GM23338 (cell line): ENCODE measurements around the gene ANKRD13B. TPM values are rescaled to one million over a fixed set of nuclear protein-coding genes. Genes with fewer than 3 reads are reported as not detected.

ENCODE experiments used
- ATAC-seq: fragments of 200-7000 bp; cut with Tn5 transposase; 3 replicates; pipeline ENCODE4 v1.9.1; 2020
- DNase-seq: peaks from one replicate; pipeline ENCODE4 v3.0.0-alpha.2; 2015; ENCODE audit warnings: low spot score
- H2AFZ ChIP-seq: fragments of 200-600 bp; sonication (generic); 2 replicates; pipeline ENCODE4 v1.8.0; 2016; ENCODE audit warnings: antibody characterized with exemption, mild to moderate bottlenecking, moderate library complexity
- H3F3A ChIP-seq: fragments of 200-600 bp; sonication (generic); replicated peaks from 2 replicates; pipeline ENCODE4 v1.8.0; 2017; ENCODE audit warnings: antibody characterized with exemption, mixed run types, low read depth
- H3K27ac ChIP-seq: fragments of 200-600 bp; sonication (generic); 2 replicates; pipeline ENCODE4 v1.6.1; 2016; ENCODE audit warnings: low read depth
- H3K27me3 ChIP-seq: fragments of 200-600 bp; sonication (generic); 2 replicates; pipeline ENCODE4 v1.8.0; 2016; ENCODE audit warnings: mild to moderate bottlenecking, mixed run types, moderate library complexity; ENCODE audit not compliant: insufficient read depth
- H3K36me3 ChIP-seq: fragments of 200-600 bp; sonication (generic); 2 replicates; pipeline ENCODE4 v1.8.0; 2016; ENCODE audit warnings: mild to moderate bottlenecking; ENCODE audit not compliant: insufficient read depth
- H3K4me1 ChIP-seq: fragments of 200-600 bp; sonication (generic); 2 replicates; pipeline ENCODE4 v1.8.0; 2016; ENCODE audit warnings: mild to moderate bottlenecking, moderate library complexity; ENCODE audit not compliant: insufficient read depth
- H3K4me2 ChIP-seq: fragments of 200-600 bp; sonication (generic); 2 replicates; pipeline ENCODE4 v1.7.1; 2017; ENCODE audit warnings: mixed run types
- H3K4me3 ChIP-seq: fragments of 200-600 bp; sonication (generic); 2 replicates; pipeline ENCODE4 v1.6.1; 2016; ENCODE audit warnings: mixed run types
- H3K79me2 ChIP-seq: fragments of 200-600 bp; sonication (generic); replicated peaks from 2 replicates; pipeline ENCODE4 v1.8.0; 2017; ENCODE audit warnings: mild to moderate bottlenecking; ENCODE audit not compliant: insufficient read depth
- H3K9me2 ChIP-seq: fragments of 200-600 bp; sonication (generic); 2 replicates; pipeline ENCODE4 v1.8.0; 2017; ENCODE audit not compliant: insufficient read depth
- H4K20me1 ChIP-seq: fragments of 200-600 bp; sonication (generic); replicated peaks from 2 replicates; pipeline ENCODE4 v1.8.0; 2017; ENCODE audit warnings: mild to moderate bottlenecking; ENCODE audit not compliant: insufficient read depth
- H3K27ac Mint-ChIP-seq: 2 replicates; pipeline ENCODE4 v1.8.0; 2020; ENCODE audit warnings: inconsistent platforms, mild to moderate bottlenecking, moderate library complexity, mixed read lengths
- H3K27me3 Mint-ChIP-seq: 3 replicates; pipeline ENCODE4 v1.8.0; 2022; ENCODE audit warnings: low read depth, mild to moderate bottlenecking, moderate library complexity, mixed read lengths, inconsistent platforms; ENCODE audit not compliant: insufficient read depth, poor library complexity
- H3K36me3 Mint-ChIP-seq: 3 replicates; pipeline ENCODE4 v1.8.0; 2021; ENCODE audit warnings: low read depth, mild to moderate bottlenecking, inconsistent platforms, moderate library complexity, mixed read lengths
- H3K4me1 Mint-ChIP-seq: 3 replicates; pipeline ENCODE4 v1.8.0; 2020; ENCODE audit warnings: mild to moderate bottlenecking, inconsistent platforms, mixed read lengths
- H3K4me3 Mint-ChIP-seq: 3 replicates; pipeline ENCODE4 v1.8.0; 2021; ENCODE audit warnings: moderate library complexity, mild to moderate bottlenecking, inconsistent platforms, mixed read lengths
- H3K9me3 Mint-ChIP-seq: 3 replicates; pipeline ENCODE4 v1.8.0; 2020; ENCODE audit warnings: moderate library complexity, mild to moderate bottlenecking, inconsistent platforms, mixed read lengths
- CREB1 ChIP-seq: fragments of 250-450 bp; sonication (Bioruptor Pico); IDR thresholded peaks from 2 replicates; pipeline ENCODE4 v1.5.0; 2020; ENCODE audit warnings: low read depth, mild to moderate bottlenecking, moderate library complexity
- CTCF ChIP-seq, 2 experiments: fragments of 200-600 bp in 1 of 2; sonication (generic) in 1 of 2; conservative IDR thresholded peaks; 2 replicates each; pipeline versions ENCODE4 v1.5.1 to v1.6.1; 2016 to 2017; ENCODE audit warnings: antibody characterized with exemption in 2 of 2, low read depth in 2 of 2, mild to moderate bottlenecking in 2 of 2, moderate library complexity in 1 of 2
- EZH2 ChIP-seq: fragments of 200-600 bp; sonication (generic); IDR thresholded peaks from one replicate; pipeline ENCODE4 v1.8.0; 2017; ENCODE audit warnings: antibody characterized with exemption, mild to moderate bottlenecking, low read depth; ENCODE audit not compliant: unreplicated experiment
- EZH2phosphoT487 ChIP-seq: fragments of 200-600 bp; sonication (generic); IDR thresholded peaks from one replicate; pipeline ENCODE4 v1.8.1; 2018; ENCODE audit warnings: antibody characterized with exemption; ENCODE audit not compliant: unreplicated experiment
- POLR2AphosphoS5 ChIP-seq: IDR thresholded peaks from 2 replicates; pipeline ENCODE4 v1.6.1; 2016; ENCODE audit warnings: antibody characterized with exemption, low read depth
- STAT1 ChIP-seq: IDR thresholded peaks from one replicate; pipeline ENCODE4 v1.6.1; 2016; ENCODE audit warnings: antibody characterized with exemption; ENCODE audit not compliant: unreplicated experiment
- ZNF114 ChIP-seq: fragments of 250-450 bp; sonication (Bioruptor Pico); IDR thresholded peaks from 2 replicates; pipeline ENCODE4 v1.5.0; 2020; ENCODE audit warnings: mild to moderate bottlenecking, moderate library complexity
- ZNF331 ChIP-seq: fragments of 250-450 bp; sonication (Bioruptor Pico); IDR thresholded peaks from 2 replicates; pipeline ENCODE4 v1.5.0; 2020; ENCODE audit warnings: low read depth, mild to moderate bottlenecking, moderate library complexity
- polyA plus RNA-seq: library from polyadenylated mRNA; unstranded; fragments of >200 nt; fragmentation: Nextera tagmentation; extraction: Ambion mirVana; gene quantifications from 2 replicates; pipeline ENCODE4 v1.2.1, GENCODE V29; 2016
- total RNA-seq: library from RNA; depleted of rRNA; stranded (reverse); fragments of >200 nt; shearing (Covaris generic); gene quantifications from 2 replicates; pipeline ENCODE4 v1.2.3, GENCODE V29; 2014
- TF ChIP-seq, protein P1 (sequence below): IDR thresholded peaks from 2 replicates; pipeline ENCODE4 v1.6.1; 2016; ENCODE audit warnings: antibody characterized with exemption
- TF ChIP-seq, protein P2 (sequence below): fragments of 250-450 bp; sonication (Bioruptor Pico); IDR thresholded peaks from 2 replicates; pipeline ENCODE4 v1.5.0; 2020; ENCODE audit warnings: mild to moderate bottlenecking, moderate library complexity

Gene ANKRD13B
- total and polyA plus RNA-seq, 2 experiments from 2014 or later = 8.2 to 57.4 TPM

- TF ChIP-seq, protein P1, sequence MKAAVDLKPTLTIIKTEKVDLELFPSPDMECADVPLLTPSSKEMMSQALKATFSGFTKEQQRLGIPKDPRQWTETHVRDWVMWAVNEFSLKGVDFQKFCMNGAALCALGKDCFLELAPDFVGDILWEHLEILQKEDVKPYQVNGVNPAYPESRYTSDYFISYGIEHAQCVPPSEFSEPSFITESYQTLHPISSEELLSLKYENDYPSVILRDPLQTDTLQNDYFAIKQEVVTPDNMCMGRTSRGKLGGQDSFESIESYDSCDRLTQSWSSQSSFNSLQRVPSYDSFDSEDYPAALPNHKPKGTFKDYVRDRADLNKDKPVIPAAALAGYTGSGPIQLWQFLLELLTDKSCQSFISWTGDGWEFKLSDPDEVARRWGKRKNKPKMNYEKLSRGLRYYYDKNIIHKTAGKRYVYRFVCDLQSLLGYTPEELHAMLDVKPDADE = no peak
These were observed 47.5 kb downstream of the ANKRD13B start (continued) for GRCh38 chr17:29640413-29640812.

- Histone ChIP-seq H3K27me3 (no peaks in the 10 kb centered on the region), H3K79me2 (no peaks in the 10 kb centered on the region), H3K27ac (no peak overlapping the region), H3F3A (no peaks in the 10 kb centered on the region; the same call in 1 of the 2 replicates), H3K4me3 (no peak overlapping the region), H2AFZ (no peak overlapping the region), H3K4me1 (peaks cover 12% of the 10 kb centered on the region), H3K9me2 (no peaks in the 10 kb centered on the region), H4K20me1 (no peaks in the 10 kb centered on the region), H3K36me3 (no peaks in the 10 kb centered on the region), H3K4me2 (no peak overlapping the region)
- DNase-seq (no peak), ATAC-seq (no peak)
- Mint-ChIP-seq H3K36me3 (peaks cover 4% of the 10 kb centered on the region; the same call in 2 of the 3 replicates), H3K9me3 (no peaks in the 10 kb centered on the region; the same call in 2 of the 3 replicates), H3K27me3 (peaks cover 6% of the 10 kb centered on the region), H3K4me3 (no peak overlapping the region), H3K4me1 (peaks cover 29% of the 10 kb centered on the region), H3K27ac (no peak overlapping the region)
- TF ChIP-seq, protein P1 = no peak
- TF ChIP-seq EZH2phosphoT487 (no peak), STAT1 (no peak), ZNF114 (CRISPR knock-in tag) (no peak), CTCF (conservative IDR thresholded peaks at IDR 0.05; ENCODE audit: low read depth in 2 of 2) (no peak), CREB1 (no peak), ZNF331 (no peak), EZH2 (no peak), POLR2AphosphoS5 (no peak)
- TF ChIP-seq, protein P2, sequence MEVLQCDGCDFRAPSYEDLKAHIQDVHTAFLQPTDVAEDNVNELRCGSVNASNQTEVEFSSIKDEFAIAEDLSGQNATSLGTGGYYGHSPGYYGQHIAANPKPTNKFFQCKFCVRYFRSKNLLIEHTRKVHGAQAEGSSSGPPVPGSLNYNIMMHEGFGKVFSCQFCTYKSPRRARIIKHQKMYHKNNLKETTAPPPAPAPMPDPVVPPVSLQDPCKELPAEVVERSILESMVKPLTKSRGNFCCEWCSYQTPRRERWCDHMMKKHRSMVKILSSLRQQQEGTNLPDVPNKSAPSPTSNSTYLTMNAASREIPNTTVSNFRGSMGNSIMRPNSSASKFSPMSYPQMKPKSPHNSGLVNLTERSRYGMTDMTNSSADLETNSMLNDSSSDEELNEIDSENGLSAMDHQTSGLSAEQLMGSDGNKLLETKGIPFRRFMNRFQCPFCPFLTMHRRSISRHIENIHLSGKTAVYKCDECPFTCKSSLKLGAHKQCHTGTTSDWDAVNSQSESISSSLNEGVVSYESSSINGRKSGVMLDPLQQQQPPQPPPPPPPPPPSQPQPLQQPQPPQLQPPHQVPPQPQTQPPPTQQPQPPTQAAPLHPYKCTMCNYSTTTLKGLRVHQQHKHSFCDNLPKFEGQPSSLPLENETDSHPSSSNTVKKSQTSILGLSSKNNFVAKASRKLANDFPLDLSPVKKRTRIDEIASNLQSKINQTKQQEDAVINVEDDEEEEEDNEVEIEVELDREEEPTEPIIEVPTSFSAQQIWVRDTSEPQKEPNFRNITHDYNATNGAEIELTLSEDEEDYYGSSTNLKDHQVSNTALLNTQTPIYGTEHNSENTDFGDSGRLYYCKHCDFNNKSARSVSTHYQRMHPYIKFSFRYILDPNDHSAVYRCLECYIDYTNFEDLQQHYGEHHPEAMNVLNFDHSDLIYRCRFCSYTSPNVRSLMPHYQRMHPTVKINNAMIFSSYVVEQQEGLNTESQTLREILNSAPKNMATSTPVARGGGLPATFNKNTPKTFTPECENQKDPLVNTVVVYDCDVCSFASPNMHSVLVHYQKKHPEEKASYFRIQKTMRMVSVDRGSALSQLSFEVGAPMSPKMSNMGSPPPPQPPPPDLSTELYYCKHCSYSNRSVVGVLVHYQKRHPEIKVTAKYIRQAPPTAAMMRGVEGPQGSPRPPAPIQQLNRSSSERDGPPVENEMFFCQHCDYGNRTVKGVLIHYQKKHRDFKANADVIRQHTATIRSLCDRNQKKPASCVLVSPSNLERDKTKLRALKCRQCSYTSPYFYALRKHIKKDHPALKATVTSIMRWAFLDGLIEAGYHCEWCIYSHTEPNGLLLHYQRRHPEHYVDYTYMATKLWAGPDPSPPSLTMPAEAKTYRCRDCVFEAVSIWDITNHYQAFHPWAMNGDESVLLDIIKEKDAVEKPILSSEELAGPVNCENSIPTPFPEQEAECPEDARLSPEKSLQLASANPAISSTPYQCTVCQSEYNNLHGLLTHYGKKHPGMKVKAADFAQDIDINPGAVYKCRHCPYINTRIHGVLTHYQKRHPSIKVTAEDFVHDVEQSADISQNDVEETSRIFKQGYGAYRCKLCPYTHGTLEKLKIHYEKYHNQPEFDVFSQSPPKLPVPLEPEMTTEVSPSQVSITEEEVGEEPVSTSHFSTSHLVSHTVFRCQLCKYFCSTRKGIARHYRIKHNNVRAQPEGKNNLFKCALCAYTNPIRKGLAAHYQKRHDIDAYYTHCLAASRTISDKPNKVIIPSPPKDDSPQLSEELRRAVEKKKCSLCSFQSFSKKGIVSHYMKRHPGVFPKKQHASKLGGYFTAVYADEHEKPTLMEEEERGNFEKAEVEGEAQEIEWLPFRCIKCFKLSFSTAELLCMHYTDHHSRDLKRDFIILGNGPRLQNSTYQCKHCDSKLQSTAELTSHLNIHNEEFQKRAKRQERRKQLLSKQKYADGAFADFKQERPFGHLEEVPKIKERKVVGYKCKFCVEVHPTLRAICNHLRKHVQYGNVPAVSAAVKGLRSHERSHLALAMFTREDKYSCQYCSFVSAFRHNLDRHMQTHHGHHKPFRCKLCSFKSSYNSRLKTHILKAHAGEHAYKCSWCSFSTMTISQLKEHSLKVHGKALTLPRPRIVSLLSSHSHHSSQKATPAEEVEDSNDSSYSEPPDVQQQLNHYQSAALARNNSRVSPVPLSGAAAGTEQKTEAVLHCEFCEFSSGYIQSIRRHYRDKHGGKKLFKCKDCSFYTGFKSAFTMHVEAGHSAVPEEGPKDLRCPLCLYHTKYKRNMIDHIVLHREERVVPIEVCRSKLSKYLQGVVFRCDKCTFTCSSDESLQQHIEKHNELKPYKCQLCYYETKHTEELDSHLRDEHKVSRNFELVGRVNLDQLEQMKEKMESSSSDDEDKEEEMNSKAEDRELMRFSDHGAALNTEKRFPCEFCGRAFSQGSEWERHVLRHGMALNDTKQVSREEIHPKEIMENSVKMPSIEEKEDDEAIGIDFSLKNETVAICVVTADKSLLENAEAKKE (CRISPR knock-in tag) = no peak
These were observed 48.2 kb downstream of the ANKRD13B start for GRCh38 chr17:29640981-29641642.
